SK-N-SH treated with all-trans-retinoic acid at 6 μM for 48 hours (cell line): ENCODE data around the gene OLFML3.

Experiments
- ARNTL ChIP-seq: fragments of 450-650 bp; formaldehyde crosslinking; IDR thresholded peaks from 2 replicates; pipeline ENCODE4 v1.5.0; 2020; ENCODE audit warnings: low read depth, mild to moderate bottlenecking, moderate library complexity, borderline replicate concordance
- BACH2 ChIP-seq: fragments of 250-450 bp; sonication (Bioruptor Pico); IDR thresholded peaks from 2 replicates; pipeline ENCODE4 v1.9.0; 2021; ENCODE audit warnings: mild to moderate bottlenecking, borderline replicate concordance
- CSRNP3 ChIP-seq: fragments of 250-450 bp; sonication (Bioruptor Pico); IDR thresholded peaks from 2 replicates; pipeline ENCODE4 v1.5.1; 2021; ENCODE audit warnings: mild to moderate bottlenecking, moderate library complexity
- ISL1 ChIP-seq: fragments of 250-450 bp; sonication (Bioruptor Pico); IDR thresholded peaks from 2 replicates; pipeline ENCODE4 v2.1.2; 2022; ENCODE audit warnings: mild to moderate bottlenecking, moderate library complexity
- OSR1 ChIP-seq: fragments of 250-450 bp; sonication (Bioruptor Pico); IDR thresholded peaks from 2 replicates; pipeline ENCODE4 v1.8.0; 2022; ENCODE audit warnings: moderate library complexity, mild to moderate bottlenecking, inconsistent platforms
- PATZ1 ChIP-seq: fragments of 250-450 bp; sonication (Bioruptor Pico); IDR thresholded peaks from 2 replicates; pipeline ENCODE4 v1.8.0; 2020; ENCODE audit warnings: mild to moderate bottlenecking, moderate library complexity, borderline replicate concordance
- TOX ChIP-seq: fragments of 250-450 bp; sonication (Bioruptor Pico); IDR thresholded peaks from 2 replicates; pipeline ENCODE4 v1.8.0; 2021; ENCODE audit warnings: mild to moderate bottlenecking, moderate library complexity, borderline replicate concordance
- TSHZ2 ChIP-seq: fragments of 250-450 bp; sonication (Bioruptor Pico); IDR thresholded peaks from 2 replicates; pipeline ENCODE4 v1.5.0; 2020; ENCODE audit warnings: mild to moderate bottlenecking, moderate library complexity
- ZC3H10 ChIP-seq: fragments of 250-450 bp; sonication (Bioruptor Pico); IDR thresholded peaks from 2 replicates; pipeline ENCODE4 v1.5.1; 2021; ENCODE audit warnings: mild to moderate bottlenecking, moderate library complexity
- ZNF565 ChIP-seq: fragments of 450-650 bp; formaldehyde crosslinking; conservative IDR thresholded peaks from 2 replicates; pipeline ENCODE4 v1.5.0; 2020; ENCODE audit warnings: low read depth, mild to moderate bottlenecking, moderate library complexity
- ZNF70 ChIP-seq: fragments of 450-650 bp; formaldehyde crosslinking; IDR thresholded peaks from 2 replicates; pipeline ENCODE4 v1.5.0; 2020; ENCODE audit warnings: mild to moderate bottlenecking, moderate library complexity
- ZNF8 ChIP-seq: fragments of 450-650 bp; formaldehyde crosslinking; IDR thresholded peaks from 2 replicates; pipeline ENCODE4 v1.5.0; 2020; ENCODE audit warnings: mild to moderate bottlenecking, moderate library complexity
- TF ChIP-seq, protein P1 (sequence below): fragments of 250-450 bp; sonication (Bioruptor Pico); IDR thresholded peaks from 2 replicates; pipeline ENCODE4 v1.5.1; 2020; ENCODE audit warnings: low read depth, mild to moderate bottlenecking, moderate library complexity

GRCh38 chr1:113940365-113941244 lies 38.7 kb upstream of the OLFML3 start:
- TF ChIP-seq PATZ1 (CRISPR knock-in tag) (no peak), TSHZ2 (no peak), TOX (CRISPR knock-in tag) (no peak), CSRNP3 (no peak), ZNF70 (no peak), ZNF565 (CRISPR knock-in tag) (no peak), OSR1 (no peak), ARNTL (CRISPR knock-in tag) (no peak), BACH2 (no peak), ISL1 (no peak), ZNF8 (CRISPR knock-in tag) (no peak), ZC3H10 (no peak)
- TF ChIP-seq, protein P1, sequence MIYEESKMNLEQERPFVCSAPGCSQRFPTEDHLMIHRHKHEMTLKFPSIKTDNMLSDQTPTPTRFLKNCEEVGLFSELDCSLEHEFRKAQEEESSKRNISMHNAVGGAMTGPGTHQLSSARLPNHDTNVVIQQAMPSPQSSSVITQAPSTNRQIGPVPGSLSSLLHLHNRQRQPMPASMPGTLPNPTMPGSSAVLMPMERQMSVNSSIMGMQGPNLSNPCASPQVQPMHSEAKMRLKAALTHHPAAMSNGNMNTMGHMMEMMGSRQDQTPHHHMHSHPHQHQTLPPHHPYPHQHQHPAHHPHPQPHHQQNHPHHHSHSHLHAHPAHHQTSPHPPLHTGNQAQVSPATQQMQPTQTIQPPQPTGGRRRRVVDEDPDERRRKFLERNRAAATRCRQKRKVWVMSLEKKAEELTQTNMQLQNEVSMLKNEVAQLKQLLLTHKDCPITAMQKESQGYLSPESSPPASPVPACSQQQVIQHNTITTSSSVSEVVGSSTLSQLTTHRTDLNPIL (CRISPR knock-in tag) = no peak
